Spleen (tissue), 11 donors: ENCODE data around the gene PRKAG3. TPM values are rescaled to one million over a fixed set of nuclear protein-coding genes. Genes with fewer than 3 reads are reported as not detected.

ENCODE experiments used
- DNase-seq: peaks from one replicate; pipeline ENCODE4 v3.0.0-alpha.2; 2020
- H3K27ac ChIP-seq, 8 donors: fragments of 200-600 bp; sonication (generic) in 7 of 8; 1 replicate in 4 of 8; 2 replicates in 4 of 8; pipeline versions ENCODE4 v1.5.0 to v1.8.0; 2016 to 2021; ENCODE audit warnings: inconsistent platforms in 4 of 8, mild to moderate bottlenecking in 4 of 8, moderate library complexity in 1 of 8
- H3K27me3 ChIP-seq, 7 donors: fragments of 200-600 bp; sonication (generic) in 6 of 7; replicated peaks in 1 of 7; 1 replicate in 4 of 7; 2 replicates in 3 of 7; pipeline versions ENCODE4 v1.5.0 to v1.8.0; 2016 to 2021; ENCODE audit warnings: inconsistent platforms in 3 of 7, mild to moderate bottlenecking in 1 of 7
- H3K36me3 ChIP-seq, 6 donors: fragments of 200-600 bp; sonication (generic) in 5 of 6; 1 replicate in 4 of 6; 2 replicates in 2 of 6; pipeline versions ENCODE4 v1.5.0 to v1.8.0; 2016 to 2021; ENCODE audit warnings: inconsistent platforms in 2 of 6
- H3K4me1 ChIP-seq, 6 donors: fragments of 200-600 bp; sonication (generic) in 5 of 6; 1 replicate in 3 of 6; 2 replicates in 3 of 6; pipeline versions ENCODE4 v1.5.0 to v1.8.0; 2016 to 2021; ENCODE audit warnings: inconsistent platforms in 3 of 6
- H3K4me3 ChIP-seq, 8 donors: fragments of 200-600 bp; sonication (generic) in 7 of 8; 1 replicate in 4 of 8; 2 replicates in 4 of 8; pipeline versions ENCODE4 v1.5.0 to v1.8.0; 2016 to 2021; ENCODE audit warnings: inconsistent platforms in 4 of 8, mild to moderate bottlenecking in 4 of 8, moderate library complexity in 2 of 8
- H3K9me3 ChIP-seq, 8 donors: fragments of 200-600 bp; sonication (generic) in 7 of 8; 1 replicate in 4 of 8; 2 replicates in 4 of 8; pipeline versions ENCODE4 v1.5.0 to v1.8.0; 2016 to 2021; ENCODE audit warnings: inconsistent platforms in 4 of 8
- CTCF ChIP-seq, 11 experiments: fragments of 200-600 bp in 7 of 11; fragments of 450-650 bp in 4 of 11; sonication (generic) in 4 of 11; IDR thresholded peaks in 8 of 11; conservative IDR thresholded peaks in 3 of 11; 1 replicate in 7 of 11; 2 replicates in 4 of 11; pipeline versions ENCODE4 v1.4.0 to v1.8.0; 2016 to 2021; ENCODE audit warnings: antibody characterized with exemption in 11 of 11, inconsistent platforms in 4 of 11, mild to moderate bottlenecking in 1 of 11
- POLR2A ChIP-seq, 3 donors: fragments of 450-650 bp; IDR thresholded peaks; one replicate each; pipeline ENCODE4 v1.5.1; 2017; ENCODE audit warnings: antibody characterized with exemption in 3 of 3, mild to moderate bottlenecking in 1 of 3
- POLR2AphosphoS5 ChIP-seq, 3 donors: sonication (generic); formaldehyde crosslinking; IDR thresholded peaks; one replicate each; pipeline ENCODE4 v1.5.1; 2017; ENCODE audit warnings: antibody characterized with exemption in 3 of 3
- whole genome bisulfite sequencing, 5 donors: extraction: QIAGEN DNeasy Blood & Tissue Kit in 3 of 5; methylation state at CpG; one replicate each; pipeline versions ENCODE4 v1.1.5 to v1.1.7; 2013 to 2018; 5-methylcytosine and 5-hydroxymethylcytosine counted together
- intact Hi-C: fragments of 100-400 bp; cut with DNase I; formaldehyde crosslinking; loops from one replicate; pipeline ENCODE4 v1.15.0; 2023; ENCODE audit warnings: low total_unique reads
- polyA plus RNA-seq, 3 donors: library from polyadenylated mRNA; stranded (reverse); fragments of 200-250 nt; gene quantifications; one replicate each; pipeline ENCODE4 v1.2.1, GENCODE V29; 2013
- total RNA-seq, 7 donors: library from RNA; depleted of rRNA in 3 of 7; stranded (reverse); fragments of >200 nt in 3 of 7; fragmentation: NEBNext Ultra II Directional in 4 of 7; extraction: Animal tissue kit (Norgen Biotek cat#: 25700) in 4 of 7; gene quantifications; one replicate each; pipeline versions ENCODE4 v1.1.0 to v1.2.1, GENCODE V29; 2016 to 2021
- donor health status: healthy with polysubstance abuse.
- donor health status: DM: no; HTN: no; CAD: no; lungs with moderate emphysema.
- donor health status: DM: no; HTN: no; CAD: no.
- donor health status: Bipolar disorder and iron deficiency.
- donor health status: healthy.
- donor health status: DM: no; HTN: no; CAD: no.
- donor health status: DM: yes; HTN: yes; CAD: no.

PRKAG3 gene
- total and polyA plus RNA-seq, 10 donors = not detected

- peak; percentile 75 for DNase-seq
- peaks cover 0 to under 1% (median 0%) of the 10 kb centered on the region in 6 donors for H3K36me3 ChIP-seq
- 2 to 5% (median 4%) methylated on average over 47 to 76 of the region's 76 CpGs for WGBS, 5 donors
- peaks cover 0 to 57% (median 16%) of the 10 kb centered on the region in 7 donors for H3K27me3 ChIP-seq
- TF ChIP-seq POLR2AphosphoS5 (IDR thresholded peaks at IDR 0.05) (peak; percentile 4 to 69 (median 55)), POLR2A (IDR thresholded peaks at IDR 0.05) (no peak)
- intact Hi-C loops = no loop called here
- peaks cover 0 to 23% (median 12%) of the 10 kb centered on the region in 6 donors for H3K4me1 ChIP-seq
- peak within 1 kb of the TSS in 7 of 8 donors; percentile 1 to 84 (median 64) for H3K27ac ChIP-seq
- H3K4me3 ChIP-seq = peak within 1 kb of the TSS; percentile 34 to 70 (median 52)
- peaks cover 0 to 11% (median 10%) of the 10 kb centered on the region in 8 donors for H3K9me3 ChIP-seq
Observed at GRCh38 chr2:218781691-218782527, 49.7 kb downstream of the PRKAG3 start, which contains the start of gene CYP27A1. TSS of gene CYP27A1 (plus strand) at chr2:218782147. CDS start at chr2:218782183, 36 bp downstream.

GRCh38 chr2:218780851-218781690 is 50.5 kb downstream of the PRKAG3 start:
- TF ChIP-seq POLR2AphosphoS5 (IDR thresholded peaks at IDR 0.05) (no peak), CTCF (IDR thresholded peaks at IDR 0.05 in 8 of 11, conservative IDR thresholded peaks at IDR 0.05 in 3 of 11) (no peak), POLR2A (IDR thresholded peaks at IDR 0.05) (no peak)
- Histone ChIP-seq H3K4me1 (peaks cover 0 to 23% (median 12%) of the 10 kb centered on the region in 6 donors), H3K36me3 (peaks cover 0 to 6% (median 0%) of the 10 kb centered on the region in 6 donors), H3K4me3 (peak overlapping the region; percentile 34 to 70 (median 52)), H3K27ac (peak overlapping the region in 6 of 8 donors; percentile 1 to 84 (median 68)), H3K9me3 (peaks cover 0 to 20% (median 16%) of the 10 kb centered on the region in 8 donors), H3K27me3 (peaks cover 0 to 52% (median 16%) of the 10 kb centered on the region in 7 donors)
- DNase-seq = no peak
- intact Hi-C loops = no loop called here
- 43 to 46% (median 44%) methylated on average over 15 of the region's 15 CpGs for WGBS, 5 donors

GRCh38 chr2:218780046-218780445 is 51.6 kb downstream of the PRKAG3 start:
- Histone ChIP-seq H3K4me3 (no peak overlapping the region), H3K27me3 (peaks cover 0 to 49% (median 16%) of the 10 kb centered on the region in 7 donors), H3K4me1 (peaks cover 0 to 23% (median 12%) of the 10 kb centered on the region in 6 donors), H3K36me3 (peaks cover 0 to 6% (median 0%) of the 10 kb centered on the region in 6 donors), H3K27ac (no peak overlapping the region), H3K9me3 (peaks cover 0 to 23% (median 16%) of the 10 kb centered on the region in 8 donors)
- 64 to 85% (median 82%) methylated on average over 2 of the region's 2 CpGs for WGBS, 5 donors
- no peak for DNase-seq
- TF ChIP-seq POLR2A (IDR thresholded peaks at IDR 0.05) = no peak
- TF ChIP-seq CTCF (IDR thresholded peaks at IDR 0.05 in 8 of 11, conservative IDR thresholded peaks at IDR 0.05 in 3 of 11) = no peak
- no peak for TF ChIP-seq POLR2AphosphoS5 (IDR thresholded peaks at IDR 0.05)
- intact Hi-C loops = no loop called here

GRCh38 chr2:218777276-218777990 is 54.2 kb downstream of the PRKAG3 start:
- peaks cover 0 to 17% (median 10%) of the 10 kb centered on the region in 6 donors for H3K4me1 ChIP-seq
- H3K27me3 ChIP-seq = peaks cover 0 to 31% (median 13%) of the 10 kb centered on the region in 7 donors
- peaks cover 0 to 6% (median 0%) of the 10 kb centered on the region in 6 donors for H3K36me3 ChIP-seq
- peaks cover 0 to 23% (median 16%) of the 10 kb centered on the region in 8 donors for H3K9me3 ChIP-seq
- TF ChIP-seq CTCF (IDR thresholded peaks at IDR 0.05 in 8 of 11, conservative IDR thresholded peaks at IDR 0.05 in 3 of 11) = no peak
- no peak for TF ChIP-seq POLR2AphosphoS5 (IDR thresholded peaks at IDR 0.05)
- no peak for TF ChIP-seq POLR2A (IDR thresholded peaks at IDR 0.05)
- no peak overlapping the region for H3K27ac ChIP-seq
- no peak for DNase-seq
- intact Hi-C loops = no loop called here
- 84 to 90% (median 86%) methylated on average over 9 of the region's 9 CpGs for WGBS, 5 donors
- H3K4me3 ChIP-seq = no peak overlapping the region
